Measurements from ENCODE around the gene HNRNPF. TPM values are rescaled to one million over a fixed set of nuclear protein-coding genes. Genes with fewer than 3 reads are reported as not detected.
A peak's percentile ranks its signal among the peaks of the same experiment; 100 is the strongest.

The HNRNPF gene
- total RNA-seq, 1 donor from 2014 or later = 183 TPM

DNA sequence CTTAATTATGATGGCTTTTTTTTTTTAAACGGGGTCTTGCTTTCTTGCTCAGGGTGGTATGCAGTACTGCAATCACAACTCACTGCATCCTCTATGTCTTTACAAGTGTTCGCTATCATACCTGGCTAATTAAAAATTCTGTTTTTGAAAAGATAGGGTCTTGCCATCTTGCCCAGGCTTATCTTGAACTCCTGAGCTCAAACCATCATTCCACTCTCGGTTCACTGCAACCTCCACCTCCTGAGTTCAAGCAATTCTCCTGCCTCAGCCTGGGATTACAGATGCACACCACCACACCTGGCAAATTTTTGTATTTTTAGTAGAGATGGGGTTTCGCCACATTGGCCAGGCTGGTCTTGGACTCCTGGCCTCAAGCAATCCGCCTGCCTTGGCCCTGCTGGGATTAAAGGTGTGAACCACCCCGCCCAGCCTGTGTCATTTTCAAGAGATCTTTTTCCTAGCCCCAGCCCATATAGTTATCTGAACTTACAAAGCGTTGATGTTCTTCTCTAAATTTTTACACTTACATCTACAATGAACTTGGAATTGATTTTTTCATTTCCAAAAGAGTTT is 6.0 kb downstream of the HNRNPF start:
- Histone ChIP-seq H3K36me3 (peaks cover 20% of the 10 kb centered on the region), H3K9me3 (no peaks in the 10 kb centered on the region), H3K4me3 (peak overlapping the region; percentile 12), H3K27me3 (no peaks in the 10 kb centered on the region), H3K4me1 (peaks cover 78% of the 10 kb centered on the region), H3K27ac (no peak overlapping the region)
- intact Hi-C loops (cut with DNase I) = no loop called here
- DNase-seq (no peak), ATAC-seq (no peak)
- TF ChIP-seq, protein P1, sequence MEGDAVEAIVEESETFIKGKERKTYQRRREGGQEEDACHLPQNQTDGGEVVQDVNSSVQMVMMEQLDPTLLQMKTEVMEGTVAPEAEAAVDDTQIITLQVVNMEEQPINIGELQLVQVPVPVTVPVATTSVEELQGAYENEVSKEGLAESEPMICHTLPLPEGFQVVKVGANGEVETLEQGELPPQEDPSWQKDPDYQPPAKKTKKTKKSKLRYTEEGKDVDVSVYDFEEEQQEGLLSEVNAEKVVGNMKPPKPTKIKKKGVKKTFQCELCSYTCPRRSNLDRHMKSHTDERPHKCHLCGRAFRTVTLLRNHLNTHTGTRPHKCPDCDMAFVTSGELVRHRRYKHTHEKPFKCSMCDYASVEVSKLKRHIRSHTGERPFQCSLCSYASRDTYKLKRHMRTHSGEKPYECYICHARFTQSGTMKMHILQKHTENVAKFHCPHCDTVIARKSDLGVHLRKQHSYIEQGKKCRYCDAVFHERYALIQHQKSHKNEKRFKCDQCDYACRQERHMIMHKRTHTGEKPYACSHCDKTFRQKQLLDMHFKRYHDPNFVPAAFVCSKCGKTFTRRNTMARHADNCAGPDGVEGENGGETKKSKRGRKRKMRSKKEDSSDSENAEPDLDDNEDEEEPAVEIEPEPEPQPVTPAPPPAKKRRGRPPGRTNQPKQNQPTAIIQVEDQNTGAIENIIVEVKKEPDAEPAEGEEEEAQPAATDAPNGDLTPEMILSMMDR (IDR thresholded peaks at IDR 0.05) = no peak

DNA sequence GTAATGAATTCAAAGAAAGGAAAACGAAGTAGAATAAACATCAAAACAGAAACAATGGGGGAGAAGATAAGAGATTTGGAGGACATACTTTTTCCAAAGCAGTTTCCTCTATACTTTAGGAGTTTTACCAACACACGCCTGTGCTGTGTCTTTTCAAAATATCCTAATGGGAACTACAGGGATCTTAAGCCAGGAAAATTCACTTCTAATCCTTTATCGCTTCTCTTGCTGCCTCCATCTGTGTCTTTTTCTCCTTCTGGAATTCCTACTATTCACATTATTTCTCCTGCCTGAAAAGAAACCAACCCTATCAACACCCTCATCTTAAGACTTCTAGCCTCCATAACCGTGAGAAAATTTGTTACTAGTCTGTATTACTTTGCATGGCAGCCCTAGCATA is 6.8 kb downstream of the HNRNPF start:
- TF ChIP-seq, protein P1 (IDR thresholded peaks at IDR 0.05) = no peak
- Histone ChIP-seq H3K36me3 (peaks cover 20% of the 10 kb centered on the region), H3K4me1 (peaks cover 83% of the 10 kb centered on the region), H3K27me3 (no peaks in the 10 kb centered on the region), H3K9me3 (no peaks in the 10 kb centered on the region), H3K4me3 (no peak overlapping the region), H3K27ac (no peak overlapping the region)
- DNase-seq (no peak), ATAC-seq (no peak)
- intact Hi-C loops (cut with DNase I) = no loop called here

DNA sequence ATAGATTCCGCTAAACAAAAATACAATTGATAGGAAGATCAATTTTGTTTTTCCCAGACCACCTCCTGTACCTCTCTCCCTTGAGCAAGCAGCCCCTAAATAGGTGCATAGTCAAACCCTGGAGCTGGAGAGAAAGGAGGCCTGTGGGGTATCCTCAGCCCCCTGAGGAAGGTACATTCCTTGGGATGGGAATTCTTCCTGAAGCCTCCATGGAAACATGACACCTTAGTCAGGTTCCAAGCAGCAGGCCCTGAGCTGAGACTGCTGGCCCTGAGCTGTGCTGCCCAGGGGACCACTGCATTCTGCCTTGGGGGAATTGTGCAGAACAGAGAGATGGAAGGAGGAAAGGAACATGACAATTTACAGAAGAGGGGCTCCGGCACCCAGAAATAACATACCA is 7.4 kb downstream of the HNRNPF start:
- H3K27ac ChIP-seq = no peak overlapping the region
- peaks cover 20% of the 10 kb centered on the region for H3K36me3 ChIP-seq
- intact Hi-C loops (cut with DNase I) = no loop called here
- TF ChIP-seq, protein P1 (IDR thresholded peaks at IDR 0.05) = no peak
- no peak overlapping the region for H3K4me3 ChIP-seq
- no peak for ATAC-seq
- H3K27me3 ChIP-seq = no peaks in the 10 kb centered on the region
- no peak for DNase-seq
- no peaks in the 10 kb centered on the region for H3K9me3 ChIP-seq
- H3K4me1 ChIP-seq = peaks cover 83% of the 10 kb centered on the region

DNA sequence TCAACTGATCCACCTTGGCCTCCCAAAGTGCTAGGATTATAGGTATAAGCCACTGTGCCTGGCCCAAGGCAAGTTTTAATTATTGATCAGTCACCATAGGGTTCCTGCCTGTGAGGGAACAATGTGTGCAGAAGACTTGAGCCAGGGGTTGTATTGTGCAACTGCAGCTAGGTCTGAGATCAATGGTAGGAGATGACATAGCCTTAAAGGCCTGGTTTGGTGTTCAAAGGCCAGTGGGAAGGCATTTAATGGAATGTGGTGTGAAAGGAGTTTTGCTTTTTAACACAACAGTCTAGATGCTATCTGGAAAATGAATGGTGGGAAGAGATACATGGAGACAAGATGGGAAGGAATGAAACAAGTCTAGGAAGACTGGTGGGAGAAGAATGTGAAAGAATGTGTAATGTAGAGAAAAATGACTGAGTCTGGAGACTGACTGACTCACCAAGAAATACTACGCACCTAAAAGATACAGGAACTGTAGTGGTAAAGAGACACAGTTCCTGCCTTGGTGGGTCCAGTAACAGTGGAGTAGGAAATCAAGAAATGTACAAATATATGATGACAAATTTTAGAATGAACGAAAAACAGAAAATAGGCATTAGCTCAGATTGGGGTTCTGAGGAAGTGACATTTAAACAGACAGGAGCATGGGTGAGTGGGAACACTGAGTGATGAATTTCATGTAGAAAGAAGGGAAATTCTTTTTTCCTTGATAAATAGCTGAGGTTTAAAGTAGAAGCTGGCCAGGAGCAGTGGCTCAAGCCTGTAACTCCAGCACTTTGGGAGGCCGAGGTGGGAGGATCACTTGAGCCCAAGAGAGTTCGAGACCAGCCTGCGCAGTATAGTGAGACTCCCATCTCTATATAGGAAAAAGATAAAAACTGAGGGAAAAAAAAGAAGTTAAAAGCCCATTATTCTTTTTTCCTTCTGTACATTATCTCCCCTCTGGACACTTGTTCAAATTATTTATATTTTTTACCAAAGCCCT is 9.4 kb downstream of the HNRNPF start:
- no peak for ATAC-seq
- Histone ChIP-seq H3K36me3 (peaks cover 26% of the 10 kb centered on the region), H3K27me3 (no peaks in the 10 kb centered on the region), H3K4me3 (no peak overlapping the region), H3K9me3 (no peaks in the 10 kb centered on the region), H3K27ac (peak overlapping the region; percentile 98), H3K4me1 (peaks cover 79% of the 10 kb centered on the region)
- intact Hi-C loops (cut with DNase I) = no loop called here
- TF ChIP-seq, protein P1 (IDR thresholded peaks at IDR 0.05) = no peak
- no peak for DNase-seq

DNA sequence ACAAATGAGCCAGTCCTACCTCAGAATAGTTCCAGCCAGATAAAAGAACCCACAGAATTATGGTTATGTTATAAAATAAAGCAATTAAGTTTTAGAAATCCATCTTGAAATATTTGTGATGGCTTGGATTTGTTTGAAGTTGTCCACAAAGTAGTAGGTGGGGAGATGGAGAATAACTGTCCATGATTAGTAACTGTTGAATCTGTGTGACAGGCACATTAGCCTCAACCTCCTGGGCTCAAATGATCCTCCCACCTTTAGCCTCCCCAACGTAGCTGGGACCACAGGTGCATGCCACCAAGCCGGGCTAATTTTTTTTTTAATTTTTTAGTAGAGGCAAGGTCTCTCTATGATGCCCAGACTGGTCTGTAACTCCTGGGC is 10.1 kb downstream of the HNRNPF start:
- H3K4me1 ChIP-seq = peaks cover 79% of the 10 kb centered on the region
- peaks cover 33% of the 10 kb centered on the region for H3K36me3 ChIP-seq
- no peaks in the 10 kb centered on the region for H3K9me3 ChIP-seq
- peak overlapping the region; percentile 98 for H3K27ac ChIP-seq
- no peaks in the 10 kb centered on the region for H3K27me3 ChIP-seq
- DNase-seq (peak; percentile 8), ATAC-seq (no peak)
- intact Hi-C loops (cut with DNase I) = no loop called here
- no peak overlapping the region for H3K4me3 ChIP-seq
- TF ChIP-seq, protein P1 (IDR thresholded peaks at IDR 0.05) = no peak

Data from upper lobe of right lung (tissue), 1 donor.